Measurements from ENCODE around the gene ERO1A.
"Not testable (repeated sequence)": the region's sequence is repeated elsewhere in the genome, so short reads cannot be mapped to it uniquely, and the experiment has no call there.

ERO1A gene

DNA sequence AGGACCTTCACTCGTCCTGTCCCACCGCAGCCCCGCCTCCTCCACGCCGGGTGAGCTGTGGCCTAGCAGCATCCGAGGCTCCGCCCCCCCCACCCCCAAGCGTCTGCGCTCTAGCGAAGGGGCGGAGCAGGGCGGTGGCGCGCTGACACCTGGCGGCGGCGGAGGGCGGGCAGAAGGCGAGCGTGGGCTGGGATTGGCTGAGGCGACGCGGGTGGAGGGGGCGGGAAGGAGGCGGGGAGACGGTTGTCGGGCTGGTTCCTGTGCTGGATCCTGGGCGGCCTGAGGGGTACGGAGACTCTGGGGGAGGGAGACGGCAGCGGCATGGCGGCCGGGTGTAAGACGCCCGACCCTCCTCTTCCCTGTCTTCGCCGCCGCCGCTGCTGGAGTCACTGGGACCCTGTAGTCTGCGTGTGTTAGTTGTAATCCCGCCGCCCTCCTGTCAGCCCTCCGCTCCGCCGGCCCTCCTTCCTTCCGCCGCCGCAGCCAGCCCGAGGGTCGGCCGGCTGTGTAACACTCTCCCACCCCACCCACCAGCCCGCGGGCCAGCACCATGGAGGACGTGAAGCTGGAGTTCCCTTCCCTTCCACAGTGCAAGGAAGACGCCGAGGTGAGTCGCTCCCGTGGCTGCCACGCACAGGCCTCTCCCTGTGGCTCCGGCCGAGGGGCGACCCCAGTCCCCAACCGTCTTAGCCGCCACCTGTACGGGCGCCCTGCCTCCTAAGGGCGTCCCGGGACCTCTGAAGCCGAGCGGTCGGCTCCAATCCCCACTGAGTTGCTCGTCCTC lies 34.8 kb upstream of the ERO1A start, which contains the start of gene STYX:
TSS of gene STYX (plus strand) at position 242 of the 784 bp plus-strand sequence. CDS start at position 551, 309 bp downstream.
- TF ChIP-seq, protein P1, sequence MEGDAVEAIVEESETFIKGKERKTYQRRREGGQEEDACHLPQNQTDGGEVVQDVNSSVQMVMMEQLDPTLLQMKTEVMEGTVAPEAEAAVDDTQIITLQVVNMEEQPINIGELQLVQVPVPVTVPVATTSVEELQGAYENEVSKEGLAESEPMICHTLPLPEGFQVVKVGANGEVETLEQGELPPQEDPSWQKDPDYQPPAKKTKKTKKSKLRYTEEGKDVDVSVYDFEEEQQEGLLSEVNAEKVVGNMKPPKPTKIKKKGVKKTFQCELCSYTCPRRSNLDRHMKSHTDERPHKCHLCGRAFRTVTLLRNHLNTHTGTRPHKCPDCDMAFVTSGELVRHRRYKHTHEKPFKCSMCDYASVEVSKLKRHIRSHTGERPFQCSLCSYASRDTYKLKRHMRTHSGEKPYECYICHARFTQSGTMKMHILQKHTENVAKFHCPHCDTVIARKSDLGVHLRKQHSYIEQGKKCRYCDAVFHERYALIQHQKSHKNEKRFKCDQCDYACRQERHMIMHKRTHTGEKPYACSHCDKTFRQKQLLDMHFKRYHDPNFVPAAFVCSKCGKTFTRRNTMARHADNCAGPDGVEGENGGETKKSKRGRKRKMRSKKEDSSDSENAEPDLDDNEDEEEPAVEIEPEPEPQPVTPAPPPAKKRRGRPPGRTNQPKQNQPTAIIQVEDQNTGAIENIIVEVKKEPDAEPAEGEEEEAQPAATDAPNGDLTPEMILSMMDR (IDR thresholded peaks at IDR 0.05; ENCODE audit: control insufficient read depth, extremely low read depth, insufficient read depth), result no peak
- peak within 1 kb of the TSS; percentile 93 for H3K4me3 ChIP-seq (ENCODE audit: low read depth, low read length)
- peak; percentile 95 for DNase-seq (ENCODE audit: low read depth)

DNA sequence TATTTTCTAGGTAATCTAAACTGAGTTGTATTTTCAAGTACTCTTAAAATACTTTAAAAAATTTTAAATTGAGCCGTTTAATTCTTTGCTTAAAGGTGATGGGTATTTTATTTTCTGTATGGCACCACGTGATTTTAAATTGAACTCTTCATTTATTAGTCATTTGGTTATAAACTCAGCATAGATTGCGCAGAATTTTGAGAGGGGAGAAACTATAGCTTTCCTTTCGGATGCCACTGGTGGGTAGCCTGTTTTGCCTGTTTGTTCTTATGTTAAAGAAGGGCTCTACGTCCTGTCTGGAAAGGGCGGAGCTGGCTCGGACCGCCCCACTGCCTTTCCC lies 34.2 kb upstream of the ERO1A start:
- TF ChIP-seq, protein P1 (IDR thresholded peaks at IDR 0.05; ENCODE audit: control insufficient read depth, extremely low read depth, insufficient read depth), result no peak

GRCh38 chr14:52729035-52729434 lies 33.7 kb upstream of the ERO1A start:
- DNase-seq (ENCODE audit: low read depth); H3K4me3 ChIP-seq (ENCODE audit: low read depth, low read length): not testable (repeated sequence)

More for the DNA sequence above, 34.2 kb upstream of the ERO1A start:
- H3K4me3 ChIP-seq (ENCODE audit: low read depth, low read length), result peak overlapping the region; percentile 93
- no peak for DNase-seq (ENCODE audit: low read depth)

DNA sequence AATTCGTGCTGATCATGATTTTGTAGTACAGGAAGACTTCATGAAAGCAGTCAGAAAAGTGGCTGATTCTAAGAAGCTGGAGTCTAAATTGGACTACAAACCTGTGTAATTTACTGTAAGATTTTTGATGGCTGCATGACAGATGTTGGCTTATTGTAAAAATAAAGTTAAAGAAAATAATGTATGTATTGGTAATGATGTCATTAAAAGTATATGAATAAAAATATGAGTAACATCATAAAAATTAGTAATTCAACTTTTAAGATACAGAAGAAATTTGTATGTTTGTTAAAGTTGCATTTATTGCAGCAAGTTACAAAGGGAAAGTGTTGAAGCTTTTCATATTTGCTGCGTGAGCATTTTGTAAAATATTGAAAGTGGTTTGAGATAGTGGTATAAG lies 32.2 kb upstream of the ERO1A start:
- not testable (repeated sequence) for H3K4me3 ChIP-seq (ENCODE audit: low read depth, low read length); DNase-seq (ENCODE audit: low read depth)

- TF ChIP-seq, protein P1 (IDR thresholded peaks at IDR 0.05; ENCODE audit: control insufficient read depth, extremely low read depth, insufficient read depth), result no peak
- DNase-seq (ENCODE audit: low read depth), result no peak
- no peak overlapping the region for H3K4me3 ChIP-seq (ENCODE audit: low read depth, low read length)
Measured at GRCh38 chr14:52724360-52724644, 28.9 kb upstream of the ERO1A start.

GRCh38 chr14:52723514-52724359 lies 28.4 kb upstream of the ERO1A start:
- DNase-seq (ENCODE audit: low read depth), result no peak
- no peak overlapping the region for H3K4me3 ChIP-seq (ENCODE audit: low read depth, low read length)
- TF ChIP-seq, protein P1 (IDR thresholded peaks at IDR 0.05; ENCODE audit: control insufficient read depth, extremely low read depth, insufficient read depth), result no peak

DNA sequence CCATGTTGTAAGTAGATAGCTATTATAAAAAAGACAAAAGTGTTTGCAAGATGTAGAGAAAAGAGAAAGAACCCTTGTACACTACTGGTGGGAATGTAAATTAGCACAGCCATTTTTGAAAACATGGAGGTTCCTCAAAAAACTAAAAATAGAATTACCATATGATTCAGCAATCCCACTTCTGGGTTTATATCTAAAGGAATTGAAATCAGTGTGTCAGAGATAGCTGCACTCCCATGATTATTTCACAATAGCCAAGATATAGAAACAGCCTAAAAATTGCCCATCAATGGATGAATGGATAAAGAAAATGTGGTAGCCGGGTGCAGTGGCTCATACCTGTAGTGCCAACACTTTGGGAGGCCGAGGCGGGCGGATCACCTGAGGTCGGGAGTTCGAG lies 20.8 kb upstream of the ERO1A start:
- no peak for DNase-seq (ENCODE audit: low read depth)
- H3K4me3 ChIP-seq (ENCODE audit: low read depth, low read length), result no peak overlapping the region
- TF ChIP-seq, protein P1 (IDR thresholded peaks at IDR 0.05; ENCODE audit: control insufficient read depth, extremely low read depth, insufficient read depth), result no peak

DNA sequence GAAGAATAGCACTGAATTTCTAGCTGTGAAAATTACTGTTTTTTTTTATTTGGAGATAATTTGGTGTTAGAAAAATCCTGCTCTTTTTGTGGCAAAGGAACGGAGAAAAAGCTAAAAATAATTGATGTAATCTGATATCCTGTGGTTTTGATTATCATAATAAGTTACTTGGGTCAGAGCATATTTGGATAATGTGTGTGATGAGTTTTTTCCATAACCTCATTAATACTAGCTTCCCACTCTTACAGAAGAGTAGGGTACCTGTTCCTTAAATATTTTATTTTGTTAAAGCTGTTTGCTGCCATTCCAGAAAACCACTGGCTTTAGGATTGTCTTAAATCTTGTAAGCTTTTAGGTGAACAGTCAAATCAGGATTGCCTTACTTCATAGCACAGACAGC lies 16.3 kb upstream of the ERO1A start:
- TF ChIP-seq, protein P1 (IDR thresholded peaks at IDR 0.05; ENCODE audit: control insufficient read depth, extremely low read depth, insufficient read depth), result no peak
- no peak overlapping the region for H3K4me3 ChIP-seq (ENCODE audit: low read depth, low read length)
- DNase-seq (ENCODE audit: low read depth), result no peak
